ENCODE measurements around the gene CDHR2.

CDHR2 gene

GRCh38 chr5:176628406-176629228, 79.5 kb downstream of the CDHR2 start:
- no peak overlapping the region for H3K4me3 ChIP-seq (ENCODE audit: low read length)
- TF ChIP-seq CTCF (IDR thresholded peaks at IDR 0.05; ENCODE audit: insufficient read depth, low read depth, low read length, missing control alignments): no peak
- DNase-seq (ENCODE audit: low read depth): no peak

- DNase-seq (ENCODE audit: low read depth): no peak
- no peak for TF ChIP-seq CTCF (IDR thresholded peaks at IDR 0.05; ENCODE audit: insufficient read depth, low read depth, low read length, missing control alignments)
- no peak overlapping the region for H3K4me3 ChIP-seq (ENCODE audit: low read length)
Observed at GRCh38 chr5:176629317-176629852, 80.2 kb downstream of the CDHR2 start.

- peak; percentile 63 for DNase-seq (ENCODE audit: low read depth)
- H3K4me3 ChIP-seq (ENCODE audit: low read length): no peak within 1 kb of the TSS
- no peak for TF ChIP-seq CTCF (IDR thresholded peaks at IDR 0.05; ENCODE audit: insufficient read depth, low read depth, low read length, missing control alignments)
Observed at GRCh38 chr5:176629853-176630680, 80.9 kb downstream of the CDHR2 start, which contains the start of the genes EIF4E1B and SNCB. Gene EIF4E1B (plus strand): TSS chr5:176630675. CDS start chr5:176642788, 12,113 bp downstream. Gene SNCB (minus strand): TSS chr5:176630534. CDS start chr5:176629654, 880 bp downstream.

GRCh38 chr5:176630681-176631222, 81.6 kb downstream of the CDHR2 start:
- no peak for TF ChIP-seq CTCF (IDR thresholded peaks at IDR 0.05; ENCODE audit: insufficient read depth, low read depth, low read length, missing control alignments)
- no peak for DNase-seq (ENCODE audit: low read depth)
- H3K4me3 ChIP-seq (ENCODE audit: low read length): no peak overlapping the region

- no peak overlapping the region for H3K4me3 ChIP-seq (ENCODE audit: low read length)
- no peak for TF ChIP-seq CTCF (IDR thresholded peaks at IDR 0.05; ENCODE audit: insufficient read depth, low read depth, low read length, missing control alignments)
- DNase-seq (ENCODE audit: low read depth): no peak
Observed at GRCh38 chr5:176631383-176632200, 82.5 kb downstream of the CDHR2 start.

- H3K4me3 ChIP-seq (ENCODE audit: low read length): no peak overlapping the region
- DNase-seq (ENCODE audit: low read depth): no peak
- no peak for TF ChIP-seq CTCF (IDR thresholded peaks at IDR 0.05; ENCODE audit: insufficient read depth, low read depth, low read length, missing control alignments)
Observed at GRCh38 chr5:176632745-176633144, 83.6 kb downstream of the CDHR2 start.
